ENCODE measurements around the gene HLA-E. TPM values are rescaled to one million over a fixed set of nuclear protein-coding genes. Genes with fewer than 3 reads are reported as not detected.

HLA-E gene
- total RNA-seq, 1 donor from 2014 or later = 89.9 TPM

DNA sequence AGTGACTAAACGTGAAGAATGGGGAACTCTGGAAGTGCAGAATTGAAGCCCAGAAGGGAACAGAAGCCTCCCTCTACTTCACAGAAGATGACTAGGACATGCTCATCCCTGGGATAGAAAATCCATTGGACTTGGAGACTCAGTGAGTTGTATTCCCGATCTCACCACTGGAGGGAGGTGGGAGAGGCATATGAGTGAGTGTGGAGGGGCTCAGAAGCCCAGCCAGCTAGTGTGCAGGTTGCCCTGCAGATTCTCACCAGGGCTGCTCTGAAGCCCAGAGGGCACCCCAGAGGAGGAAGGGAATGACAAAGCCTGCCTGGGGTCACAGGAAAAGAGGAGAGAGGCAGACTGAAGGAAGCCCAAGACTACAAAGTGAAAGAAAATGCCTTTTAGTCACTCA lies 42.1 kb upstream of the HLA-E start:
- no peak overlapping the region for H3K27ac Mint-ChIP-seq (ENCODE audit: unreplicated experiment)
- H3K36me3 Mint-ChIP-seq (ENCODE audit: low read depth) = no peaks in the 10 kb centered on the region
- peaks cover 5% of the 10 kb centered on the region for H3K4me1 Mint-ChIP-seq (ENCODE audit: low read depth)
- H3K9me3 Mint-ChIP-seq (ENCODE audit: low read depth) = no peaks in the 10 kb centered on the region
- H3K4me3 Mint-ChIP-seq (ENCODE audit: unreplicated experiment) = no peak overlapping the region
- no peak for DNase-seq (ENCODE audit: low spot score)
- H3K27me3 Mint-ChIP-seq (ENCODE audit: low read depth) = peaks cover 84% of the 10 kb centered on the region
- TF ChIP-seq, protein P1, sequence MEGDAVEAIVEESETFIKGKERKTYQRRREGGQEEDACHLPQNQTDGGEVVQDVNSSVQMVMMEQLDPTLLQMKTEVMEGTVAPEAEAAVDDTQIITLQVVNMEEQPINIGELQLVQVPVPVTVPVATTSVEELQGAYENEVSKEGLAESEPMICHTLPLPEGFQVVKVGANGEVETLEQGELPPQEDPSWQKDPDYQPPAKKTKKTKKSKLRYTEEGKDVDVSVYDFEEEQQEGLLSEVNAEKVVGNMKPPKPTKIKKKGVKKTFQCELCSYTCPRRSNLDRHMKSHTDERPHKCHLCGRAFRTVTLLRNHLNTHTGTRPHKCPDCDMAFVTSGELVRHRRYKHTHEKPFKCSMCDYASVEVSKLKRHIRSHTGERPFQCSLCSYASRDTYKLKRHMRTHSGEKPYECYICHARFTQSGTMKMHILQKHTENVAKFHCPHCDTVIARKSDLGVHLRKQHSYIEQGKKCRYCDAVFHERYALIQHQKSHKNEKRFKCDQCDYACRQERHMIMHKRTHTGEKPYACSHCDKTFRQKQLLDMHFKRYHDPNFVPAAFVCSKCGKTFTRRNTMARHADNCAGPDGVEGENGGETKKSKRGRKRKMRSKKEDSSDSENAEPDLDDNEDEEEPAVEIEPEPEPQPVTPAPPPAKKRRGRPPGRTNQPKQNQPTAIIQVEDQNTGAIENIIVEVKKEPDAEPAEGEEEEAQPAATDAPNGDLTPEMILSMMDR (IDR thresholded peaks at IDR 0.05) = peak; percentile 55

DNA sequence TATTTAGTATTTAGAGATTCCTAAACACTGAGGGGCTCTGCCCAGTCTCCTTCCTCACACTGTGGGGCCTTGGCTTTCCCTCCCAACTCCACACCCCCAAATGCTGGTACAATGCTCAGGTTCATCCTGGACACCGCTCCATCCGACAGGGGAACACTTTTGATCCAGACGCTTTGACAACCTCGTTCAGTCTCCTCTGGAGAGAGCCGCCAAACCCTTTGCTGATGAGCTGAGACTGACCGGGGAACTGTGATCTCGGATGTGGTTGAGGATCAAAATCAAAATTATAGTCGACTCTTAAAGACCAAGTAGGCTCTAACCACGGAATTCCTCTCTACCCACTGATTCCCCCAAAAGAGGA lies 38.8 kb upstream of the HLA-E start:
- H3K27me3 Mint-ChIP-seq (ENCODE audit: low read depth) = peaks cover 70% of the 10 kb centered on the region
- H3K27ac Mint-ChIP-seq (ENCODE audit: unreplicated experiment) = no peak overlapping the region
- no peak for DNase-seq (ENCODE audit: low spot score)
- H3K4me3 Mint-ChIP-seq (ENCODE audit: unreplicated experiment) = no peak overlapping the region
- no peaks in the 10 kb centered on the region for H3K36me3 Mint-ChIP-seq (ENCODE audit: low read depth)
- TF ChIP-seq, protein P1 (IDR thresholded peaks at IDR 0.05) = no peak
- peaks cover 5% of the 10 kb centered on the region for H3K4me1 Mint-ChIP-seq (ENCODE audit: low read depth)
- no peaks in the 10 kb centered on the region for H3K9me3 Mint-ChIP-seq (ENCODE audit: low read depth)

DNA sequence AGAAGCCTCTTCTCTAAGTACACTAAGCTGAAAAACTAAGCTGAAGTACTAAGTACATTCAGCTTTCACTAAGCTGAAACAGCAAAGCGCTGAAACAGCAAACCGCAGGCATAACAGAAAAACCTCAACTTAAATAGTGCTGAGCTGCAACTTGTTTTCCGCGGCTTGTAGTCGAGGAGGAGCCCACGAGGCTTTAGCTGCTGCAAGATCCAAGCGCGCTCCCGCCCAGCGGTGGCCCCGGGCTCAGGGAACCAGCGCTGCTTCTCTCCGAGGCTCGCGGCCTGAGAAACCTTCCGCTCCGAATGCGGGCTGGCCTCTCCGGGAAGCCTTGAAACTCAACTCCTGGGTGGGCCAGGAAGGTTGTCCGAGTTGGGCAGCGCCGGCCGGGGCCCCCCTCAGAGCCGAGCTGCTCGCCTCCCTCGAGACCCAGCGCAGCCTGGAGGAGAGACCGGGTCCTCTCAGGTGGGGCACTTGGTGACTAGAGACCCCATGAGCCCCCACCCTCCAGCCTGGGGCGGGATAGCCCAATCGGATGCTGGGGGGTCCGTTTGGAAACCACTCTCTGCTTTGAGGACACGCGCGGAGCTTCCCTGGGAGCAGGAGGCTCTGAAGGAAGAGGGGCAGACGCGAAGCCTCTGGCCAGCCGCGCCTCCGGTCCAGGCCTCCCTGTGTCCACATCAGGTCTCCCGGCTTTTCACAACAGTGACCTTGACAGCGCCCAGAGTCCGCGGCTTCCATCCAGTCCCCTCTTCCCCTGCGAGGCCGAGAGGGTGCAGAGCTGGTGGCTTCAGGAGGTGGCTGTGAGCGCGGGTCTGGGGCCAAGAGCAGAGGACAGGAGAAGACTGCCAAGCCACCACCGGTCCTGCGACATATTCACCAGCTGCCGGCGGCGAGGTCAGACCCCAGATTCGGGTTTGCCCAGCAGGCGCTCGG lies 38.1 kb upstream of the HLA-E start:
- TF ChIP-seq, protein P1 (IDR thresholded peaks at IDR 0.05) = no peak
- peaks cover 5% of the 10 kb centered on the region for H3K4me1 Mint-ChIP-seq (ENCODE audit: low read depth)
- no peak overlapping the region for H3K4me3 Mint-ChIP-seq (ENCODE audit: unreplicated experiment)
- no peak overlapping the region for H3K27ac Mint-ChIP-seq (ENCODE audit: unreplicated experiment)
- DNase-seq (ENCODE audit: low spot score) = no peak
- no peaks in the 10 kb centered on the region for H3K36me3 Mint-ChIP-seq (ENCODE audit: low read depth)
- no peaks in the 10 kb centered on the region for H3K9me3 Mint-ChIP-seq (ENCODE audit: low read depth)
- H3K27me3 Mint-ChIP-seq (ENCODE audit: low read depth) = peaks cover 65% of the 10 kb centered on the region

DNA sequence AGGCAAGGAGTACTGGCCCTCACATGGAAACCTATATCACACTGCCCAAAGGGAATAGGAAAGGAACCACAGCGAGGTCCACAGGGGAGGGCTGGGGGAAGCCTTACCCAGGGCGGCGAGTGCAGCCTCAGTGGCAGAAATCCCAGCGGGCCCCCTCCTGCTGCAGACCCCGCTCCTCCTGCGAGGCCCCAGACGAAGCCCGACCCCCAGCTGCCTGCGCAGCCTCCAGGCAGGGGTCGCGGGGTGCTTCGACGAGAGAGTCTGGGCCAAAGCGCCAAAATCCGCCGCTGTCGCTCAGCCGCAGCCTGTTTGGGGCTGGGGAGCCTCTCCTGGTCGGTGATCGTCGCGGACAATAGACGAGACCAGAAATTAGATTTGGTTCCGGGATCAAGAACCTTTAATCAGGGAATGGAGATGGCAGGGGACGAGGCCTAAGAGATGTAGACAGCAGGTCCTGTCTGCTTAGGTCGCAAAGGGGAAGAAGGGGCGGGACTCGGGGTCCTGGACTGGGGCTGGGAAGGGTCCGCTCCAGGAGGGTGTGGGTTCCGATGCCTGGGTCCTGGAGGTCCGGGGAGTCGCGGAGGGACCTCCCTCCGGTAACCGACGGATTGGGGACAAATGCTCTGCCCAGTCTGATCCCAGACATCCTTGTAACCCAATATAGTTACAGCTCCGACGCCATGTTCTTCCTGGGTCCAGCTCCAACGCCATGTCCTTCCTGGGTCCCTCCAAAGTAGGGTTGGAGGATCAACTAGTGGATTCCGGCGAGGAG lies 36.4 kb upstream of the HLA-E start:
- Mint-ChIP-seq H3K27ac (ENCODE audit: unreplicated experiment) (no peak overlapping the region), H3K4me3 (ENCODE audit: unreplicated experiment) (no peak overlapping the region), H3K4me1 (ENCODE audit: low read depth) (peaks cover 5% of the 10 kb centered on the region), H3K27me3 (ENCODE audit: low read depth) (peaks cover 60% of the 10 kb centered on the region), H3K36me3 (ENCODE audit: low read depth) (no peaks in the 10 kb centered on the region), H3K9me3 (ENCODE audit: low read depth) (no peaks in the 10 kb centered on the region)
- DNase-seq (ENCODE audit: low spot score) = no peak
- TF ChIP-seq, protein P1 (IDR thresholded peaks at IDR 0.05) = no peak

DNA sequence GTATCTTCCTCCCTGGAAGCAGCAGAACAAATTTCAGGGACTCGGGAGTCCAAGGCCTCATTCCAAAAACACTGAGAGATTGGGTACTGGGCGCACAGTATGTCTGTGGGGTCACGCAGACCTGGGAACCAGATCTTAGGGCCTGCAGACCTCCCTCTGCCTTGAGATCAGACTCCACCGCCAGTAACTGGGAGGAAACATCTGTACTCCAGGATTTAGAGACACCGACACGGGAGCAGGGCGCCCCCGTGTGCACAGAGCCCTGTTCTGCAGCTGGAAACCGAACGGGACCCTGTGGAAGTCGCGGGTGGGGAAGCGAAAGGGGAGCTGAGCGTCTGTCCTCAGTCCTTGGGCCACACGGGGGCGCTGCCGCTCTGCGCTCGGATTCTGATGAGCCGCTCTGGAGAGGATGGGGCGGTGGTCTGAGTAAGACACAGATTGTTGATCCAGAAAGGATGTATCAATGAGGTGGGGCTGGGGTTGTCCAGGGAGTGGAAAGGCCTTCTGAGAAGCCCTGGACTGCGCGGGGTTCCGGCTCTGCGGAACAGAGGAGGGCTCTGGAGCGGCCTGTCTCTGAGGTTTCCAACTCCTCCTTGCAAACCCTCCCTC lies 35.7 kb upstream of the HLA-E start:
- H3K27me3 Mint-ChIP-seq (ENCODE audit: low read depth) = peaks cover 60% of the 10 kb centered on the region
- peak overlapping the region; percentile 70 for H3K4me3 Mint-ChIP-seq (ENCODE audit: unreplicated experiment)
- peaks cover 5% of the 10 kb centered on the region for H3K4me1 Mint-ChIP-seq (ENCODE audit: low read depth)
- TF ChIP-seq, protein P1 (IDR thresholded peaks at IDR 0.05) = peak; percentile 89
- peaks cover under 1% of the 10 kb centered on the region for H3K9me3 Mint-ChIP-seq (ENCODE audit: low read depth)
- no peak for DNase-seq (ENCODE audit: low spot score)
- H3K27ac Mint-ChIP-seq (ENCODE audit: unreplicated experiment) = no peak overlapping the region
- no peaks in the 10 kb centered on the region for H3K36me3 Mint-ChIP-seq (ENCODE audit: low read depth)

All from chondrocyte (in vitro differentiated cells).